H9 (cell line): ENCODE data around the gene PNMA8C. TPM values are rescaled to one million over a fixed set of nuclear protein-coding genes. Genes with fewer than 3 reads are reported as not detected.

Experiments
- DNase-seq: peaks from one replicate; pipeline ENCODE4 v3.0.0-alpha.2; 2017
- H2AFZ ChIP-seq: one replicate; pipeline ENCODE4 v1.6.1; 2013; ENCODE audit warnings: mild to moderate bottlenecking, low read length, control low read depth, moderate library complexity
- H2AK5ac ChIP-seq: 2 replicates; pipeline ENCODE4 v1.6.1; 2013; ENCODE audit warnings: low read length, control low read depth, mixed read lengths; ENCODE audit not compliant: insufficient read length
- H2BK120ac ChIP-seq: one replicate; pipeline ENCODE4 v1.6.1; 2013; ENCODE audit warnings: low read depth, mild to moderate bottlenecking, low read length, control low read depth, inconsistent platforms; ENCODE audit not compliant: poor library complexity, severe bottlenecking
- H2BK12ac ChIP-seq: 2 replicates; pipeline ENCODE4 v1.6.1; 2013; ENCODE audit warnings: low read length, control low read depth, mixed read lengths, low read depth; ENCODE audit not compliant: insufficient read length
- H2BK15ac ChIP-seq: 2 replicates; pipeline ENCODE4 v1.6.1; 2013; ENCODE audit warnings: low read depth, low read length, control low read depth
- H2BK20ac ChIP-seq: one replicate; pipeline ENCODE4 v1.6.1; 2013; ENCODE audit warnings: low read depth, mild to moderate bottlenecking, low read length, control low read depth, inconsistent platforms; ENCODE audit not compliant: poor library complexity, severe bottlenecking
- H2BK5ac ChIP-seq: 2 replicates; pipeline ENCODE4 v1.6.1; 2013; ENCODE audit warnings: low read length, control low read depth, mixed read lengths; ENCODE audit not compliant: insufficient read length
- H3K14ac ChIP-seq: 2 replicates; pipeline ENCODE4 v1.6.1; 2013; ENCODE audit warnings: low read length, control low read depth; ENCODE audit not compliant: insufficient read depth
- H3K18ac ChIP-seq: 2 replicates; pipeline ENCODE4 v1.6.1; 2013; ENCODE audit warnings: low read depth, mild to moderate bottlenecking, mixed read lengths, low read length, control low read depth; ENCODE audit not compliant: insufficient read length
- H3K23ac ChIP-seq: 2 replicates; pipeline ENCODE4 v1.6.1; 2013; ENCODE audit warnings: low read length, control low read depth, mixed read lengths, low read depth; ENCODE audit not compliant: insufficient read length
- H3K23me2 ChIP-seq: 2 replicates; pipeline ENCODE4 v1.6.1; 2013; ENCODE audit warnings: low read depth, mild to moderate bottlenecking, mixed read lengths, low read length, control low read depth; ENCODE audit not compliant: insufficient read length, poor library complexity, severe bottlenecking
- H3K27ac ChIP-seq: 2 replicates; pipeline ENCODE4 v1.5.1; 2013; ENCODE audit warnings: low read length, control low read depth, mixed read lengths, low read depth; ENCODE audit not compliant: insufficient read length
- H3K27me3 ChIP-seq: 2 replicates; pipeline ENCODE4 v1.6.1; 2013; ENCODE audit warnings: low read length, control low read depth, inconsistent platforms; ENCODE audit not compliant: insufficient read depth
- H3K4ac ChIP-seq: 2 replicates; pipeline ENCODE4 v1.6.1; 2013; ENCODE audit warnings: low read depth, mild to moderate bottlenecking, control low read depth, inconsistent platforms, low read length, moderate library complexity
- H3K4me1 ChIP-seq: 2 replicates; pipeline ENCODE4 v1.6.1; 2013; ENCODE audit warnings: low read length, control low read depth, inconsistent platforms; ENCODE audit not compliant: insufficient read depth
- H3K4me2 ChIP-seq: 2 replicates; pipeline ENCODE4 v1.6.1; 2013; ENCODE audit warnings: low read length, control low read depth, mixed read lengths; ENCODE audit not compliant: insufficient read length, insufficient read depth
- H3K56ac ChIP-seq: 2 replicates; pipeline ENCODE4 v1.6.1; 2013; ENCODE audit warnings: low read depth, mild to moderate bottlenecking, mixed read lengths, low read length, control low read depth; ENCODE audit not compliant: insufficient read length
- H3K79me1 ChIP-seq: 2 replicates; pipeline ENCODE4 v1.6.1; 2013; ENCODE audit warnings: low read depth, mild to moderate bottlenecking, moderate library complexity, low read length, control low read depth, inconsistent platforms; ENCODE audit not compliant: insufficient read depth, poor library complexity, severe bottlenecking
- H3K79me2 ChIP-seq: 2 replicates; pipeline ENCODE4 v1.6.1; 2013; ENCODE audit warnings: low read length, control low read depth, inconsistent platforms; ENCODE audit not compliant: insufficient read depth
- H3K9ac ChIP-seq: 2 replicates; pipeline ENCODE4 v1.6.1; 2013; ENCODE audit warnings: low read length, control low read depth, mixed read lengths; ENCODE audit not compliant: insufficient read length; ENCODE audit errors: extremely low read depth
- H3K9me3 ChIP-seq: one replicate; pipeline ENCODE4 v1.6.1; 2013; ENCODE audit warnings: low read depth, low read length, inconsistent platforms; ENCODE audit not compliant: control insufficient read depth
- H3T11ph ChIP-seq: one replicate; pipeline ENCODE4 v1.6.1; 2013; ENCODE audit warnings: mild to moderate bottlenecking, low read length, control low read depth, inconsistent platforms
- H4K20me1 ChIP-seq: one replicate; pipeline ENCODE4 v1.6.1; 2013; ENCODE audit not compliant: control insufficient read depth, insufficient read length, insufficient read depth
- H4K5ac ChIP-seq: 2 replicates; pipeline ENCODE4 v1.6.1; 2013; ENCODE audit warnings: low read depth, mild to moderate bottlenecking, mixed read lengths, low read length, control low read depth; ENCODE audit not compliant: insufficient read length
- H4K8ac ChIP-seq: replicated peaks from 2 replicates; pipeline ENCODE4 v1.6.1; 2013; ENCODE audit warnings: low read length, control low read depth, mixed read lengths, low read depth; ENCODE audit not compliant: insufficient read length
- H4K91ac ChIP-seq: 2 replicates; pipeline ENCODE4 v1.6.1; 2013; ENCODE audit warnings: low read depth, mild to moderate bottlenecking, moderate library complexity, mixed read lengths, low read length, control low read depth; ENCODE audit not compliant: insufficient read length
- H3K27ac Mint-ChIP-seq, 3 experiments: 2 replicates in 2 of 3; 3 replicates in 1 of 3; pipeline ENCODE4 v1.8.0; 2020 to 2021; ENCODE audit warnings: mixed read lengths in 3 of 3, mild to moderate bottlenecking in 1 of 3, moderate library complexity in 1 of 3
- H3K27me3 Mint-ChIP-seq: 2 replicates; pipeline ENCODE4 v1.8.0; 2021; ENCODE audit warnings: low read depth, mild to moderate bottlenecking, moderate library complexity, mixed read lengths
- H3K36me3 Mint-ChIP-seq, 3 experiments: 2 replicates in 2 of 3; 3 replicates in 1 of 3; pipeline ENCODE4 v1.8.0; 2020 to 2021; ENCODE audit warnings: low read depth in 3 of 3, mixed read lengths in 3 of 3; ENCODE audit not compliant: insufficient read depth in 1 of 3
- H3K4me1 Mint-ChIP-seq, 2 experiments: 2 replicates each; pipeline ENCODE4 v1.8.0; 2020; ENCODE audit warnings: mixed read lengths in 2 of 2
- H3K4me3 Mint-ChIP-seq, 2 experiments: 2 replicates in 1 of 2; 3 replicates in 1 of 2; pipeline ENCODE4 v1.8.0; 2020 to 2021; ENCODE audit warnings: mild to moderate bottlenecking in 2 of 2, mixed read lengths in 2 of 2, moderate library complexity in 1 of 2
- H3K9me3 Mint-ChIP-seq, 2 experiments: 2 replicates in 1 of 2; 3 replicates in 1 of 2; pipeline ENCODE4 v1.8.0; 2020; ENCODE audit warnings: mild to moderate bottlenecking in 2 of 2, mixed read lengths in 2 of 2, moderate library complexity in 1 of 2
- CTCF ChIP-seq: fragments of 200-600 bp; sonication (generic); conservative IDR thresholded peaks from 3 replicates; pipeline ENCODE4 v1.8.0; 2021; ENCODE audit warnings: antibody characterized with exemption, mild to moderate bottlenecking
- WGBS: extraction: QIAGEN DNeasy Blood & Tissue Kit; methylation state at CpG from one replicate; pipeline ENCODE4 v1.1.7; 2013; ENCODE audit warnings: missing lambda C conversion rate, low lambda C conversion rate, mixed read lengths; ENCODE audit not compliant: insufficient read length; ENCODE audit errors: extremely low coverage; 5-methylcytosine and 5-hydroxymethylcytosine counted together
- total RNA-seq: library from RNA; stranded (reverse); gene quantifications from 2 replicates; pipeline ENCODE4 v1.2.1, GENCODE V29; 2021

PNMA8C gene
- total RNA-seq, 1 experiment from 2014 or later, result 1.8 TPM

DNA sequence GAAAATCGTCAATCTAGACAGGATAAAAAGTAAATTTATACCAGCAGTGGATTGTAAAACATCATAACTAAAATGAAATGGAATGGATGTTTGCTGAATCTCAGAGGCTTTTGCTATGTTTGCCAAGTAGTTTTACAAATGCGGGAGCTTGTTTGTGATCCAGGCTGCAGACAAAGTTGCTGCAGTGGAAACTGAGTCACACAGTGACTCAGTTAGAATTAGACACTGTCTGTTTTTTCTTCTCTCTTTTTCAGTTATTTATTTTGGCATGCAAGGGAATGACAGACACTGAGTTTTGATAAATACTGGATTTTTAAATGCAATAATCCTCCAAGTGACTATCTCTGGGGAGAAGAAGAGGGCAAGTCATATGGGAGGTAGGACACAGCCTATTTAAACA, 47.2 kb upstream of the PNMA8C start:
- Mint-ChIP-seq H3K9me3 (no peaks in the 10 kb centered on the region), H3K27ac (no peak overlapping the region), H3K27me3 (peaks cover 10% of the 10 kb centered on the region), H3K4me3 (no peak overlapping the region), H3K4me1 (peaks cover 9 to 19% of the 10 kb centered on the region in 2 experiments), H3K36me3 (no peaks in the 10 kb centered on the region; a peak in 1 of 7 replicates)
- H4K20me1 ChIP-seq, result no peaks in the 10 kb centered on the region
- no peak overlapping the region for H2BK12ac ChIP-seq
- no peaks in the 10 kb centered on the region for H3K9me3 ChIP-seq
- H4K8ac ChIP-seq, result no peak overlapping the region
- H4K91ac ChIP-seq, result no peak overlapping the region
- H3K27ac ChIP-seq, result no peak overlapping the region
- H3K79me2 ChIP-seq, result no peaks in the 10 kb centered on the region
- no CpG with 5 or more reads among the region's 2 CpGs for WGBS
- H3T11ph ChIP-seq, result no peak overlapping the region
- no peak overlapping the region for H3K4ac ChIP-seq
- no peak overlapping the region for H2BK120ac ChIP-seq
- no peak overlapping the region for H2BK5ac ChIP-seq
- H3K4me2 ChIP-seq, result no peak overlapping the region
- H3K9ac ChIP-seq, result no peak overlapping the region
- H3K4me1 ChIP-seq, result no peaks in the 10 kb centered on the region
- no peak for TF ChIP-seq CTCF
- peaks cover 3% of the 10 kb centered on the region for H3K23me2 ChIP-seq
- no peaks in the 10 kb centered on the region for H3K27me3 ChIP-seq
- no peak overlapping the region for H4K5ac ChIP-seq
- H3K14ac ChIP-seq, result no peak overlapping the region
- no peak overlapping the region for H3K56ac ChIP-seq
- no peak for DNase-seq
- H2AFZ ChIP-seq, result no peak overlapping the region
- H2AK5ac ChIP-seq, result no peak overlapping the region
- H2BK15ac ChIP-seq, result no peak overlapping the region
- H2BK20ac ChIP-seq, result no peak overlapping the region
- no peak overlapping the region for H3K23ac ChIP-seq
- H3K18ac ChIP-seq, result no peak overlapping the region
- no peaks in the 10 kb centered on the region for H3K79me1 ChIP-seq
